ENCODE data around the gene KCNAB2.
"Not testable (repeated sequence)": the region's sequence is repeated elsewhere in the genome, so short reads cannot be mapped to it uniquely, and the experiment has no call there.

- not testable (repeated sequence) for TF ChIP-seq EZH2 (IDR thresholded peaks at IDR 0.05; ENCODE audit: insufficient read depth, poor library complexity, severe bottlenecking); EZH2phosphoT487 (IDR thresholded peaks at IDR 0.05; ENCODE audit: insufficient read depth, low read depth)
Measured at GRCh38 chr1:6017654-6018053, 28.0 kb upstream of the KCNAB2 start.

Data from GM23248 (cell line).